Spleen (tissue), 7 donors: ENCODE results near the gene WWTR1.

ENCODE experiments used
- CTCF ChIP-seq, 11 experiments: fragments of 200-600 bp in 7 of 11; fragments of 450-650 bp in 4 of 11; sonication (generic) in 4 of 11; IDR thresholded peaks in 8 of 11; conservative IDR thresholded peaks in 3 of 11; 1 replicate in 7 of 11; 2 replicates in 4 of 11; pipeline versions ENCODE4 v1.4.0 to v1.8.0; 2016 to 2021; ENCODE audit warnings: antibody characterized with exemption in 11 of 11, inconsistent platforms in 4 of 11, mild to moderate bottlenecking in 1 of 11
- POLR2A ChIP-seq, 3 donors: fragments of 450-650 bp; IDR thresholded peaks; one replicate each; pipeline ENCODE4 v1.5.1; 2017; ENCODE audit warnings: antibody characterized with exemption in 3 of 3, mild to moderate bottlenecking in 1 of 3
- POLR2AphosphoS5 ChIP-seq, 3 donors: sonication (generic); formaldehyde crosslinking; IDR thresholded peaks; one replicate each; pipeline ENCODE4 v1.5.1; 2017; ENCODE audit warnings: antibody characterized with exemption in 3 of 3
- donor health status: DM: no; HTN: no; CAD: no; lungs with moderate emphysema.
- donor health status: DM: no; HTN: no; CAD: no.
- donor health status: DM: no; HTN: no; CAD: no.

DNA sequence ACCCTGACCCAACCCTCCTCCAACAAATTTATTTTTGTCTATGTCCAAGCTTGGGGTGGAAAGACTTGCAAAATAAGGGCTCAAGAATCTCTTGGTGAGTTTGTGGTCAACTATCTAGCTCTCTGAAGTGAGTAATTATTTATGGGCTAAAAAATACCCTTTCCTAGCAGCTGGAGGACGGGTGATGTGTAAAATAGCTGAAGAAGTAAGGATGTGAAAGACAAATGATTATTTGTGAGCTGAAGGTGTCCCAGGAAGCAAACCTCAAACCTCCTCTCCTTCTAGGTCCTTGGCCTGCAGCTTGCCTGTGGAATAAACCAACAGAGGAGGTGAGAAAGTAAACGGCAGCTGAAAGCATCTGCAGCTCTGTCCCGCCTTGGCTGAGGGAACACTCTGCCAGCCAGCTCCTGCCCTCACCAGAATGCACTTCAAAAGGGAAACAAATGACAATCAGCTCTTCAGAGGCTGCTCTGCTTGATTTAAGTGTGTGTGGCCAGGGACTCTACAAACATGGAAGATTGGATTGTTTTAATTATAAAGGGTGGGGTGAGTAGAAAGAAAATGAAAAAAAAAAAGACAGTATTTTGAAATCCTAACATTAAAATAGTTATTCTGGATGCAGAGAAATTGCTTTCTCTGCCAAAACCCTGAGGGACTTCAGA is 123.0 kb downstream of the WWTR1 start:
- no peak for TF ChIP-seq CTCF (IDR thresholded peaks at IDR 0.05 in 8 of 11, conservative IDR thresholded peaks at IDR 0.05 in 3 of 11)
- TF ChIP-seq POLR2A (IDR thresholded peaks at IDR 0.05): no peak
- no peak for TF ChIP-seq POLR2AphosphoS5 (IDR thresholded peaks at IDR 0.05)
